Fibroblast of the aortic adventitia (primary cell): ENCODE data around the gene SWSAP1. TPM values are rescaled to one million over a fixed set of nuclear protein-coding genes. Genes with fewer than 3 reads are reported as not detected.
A peak's percentile ranks its signal among the peaks of the same experiment; 100 is the strongest.
"Not testable (repeated sequence)": the region's sequence is repeated elsewhere in the genome, so short reads cannot be mapped to it uniquely, and the experiment has no call there.

ENCODE experiments used
- DNase-seq: peaks from one replicate; pipeline ENCODE4 v3.0.0-alpha.2; 2010; ENCODE audit warnings: low read depth
- H3K4me3 ChIP-seq: 2 replicates; pipeline ENCODE4 v1.5.1; 2011; ENCODE audit warnings: low read depth, mild to moderate bottlenecking, control low read depth, low read length, moderate library complexity
- CTCF ChIP-seq: IDR thresholded peaks from 2 replicates; pipeline ENCODE4 v1.5.1; 2011; ENCODE audit warnings: mild to moderate bottlenecking, low read length, control low read depth, inconsistent platforms; ENCODE audit not compliant: insufficient read depth
- total RNA-seq: library from RNA; depleted of rRNA; stranded (reverse); fragments of >200 nt; gene quantifications from 2 replicates; pipeline ENCODE4 v1.2.3, GENCODE V29; 2012; ENCODE audit warnings: low replicate concordance

SWSAP1 gene
- total RNA-seq, 1 donor = 0.45 TPM

- no peak overlapping the region for H3K4me3 ChIP-seq
- no peak for DNase-seq
- TF ChIP-seq CTCF = no peak
Observed at GRCh38 chr19:11335449-11336146, 38.9 kb upstream of the SWSAP1 start.

GRCh38 chr19:11337080-11337479, 37.4 kb upstream of the SWSAP1 start:
- TF ChIP-seq CTCF = no peak
- no peak for DNase-seq
- H3K4me3 ChIP-seq = no peak overlapping the region

DNA sequence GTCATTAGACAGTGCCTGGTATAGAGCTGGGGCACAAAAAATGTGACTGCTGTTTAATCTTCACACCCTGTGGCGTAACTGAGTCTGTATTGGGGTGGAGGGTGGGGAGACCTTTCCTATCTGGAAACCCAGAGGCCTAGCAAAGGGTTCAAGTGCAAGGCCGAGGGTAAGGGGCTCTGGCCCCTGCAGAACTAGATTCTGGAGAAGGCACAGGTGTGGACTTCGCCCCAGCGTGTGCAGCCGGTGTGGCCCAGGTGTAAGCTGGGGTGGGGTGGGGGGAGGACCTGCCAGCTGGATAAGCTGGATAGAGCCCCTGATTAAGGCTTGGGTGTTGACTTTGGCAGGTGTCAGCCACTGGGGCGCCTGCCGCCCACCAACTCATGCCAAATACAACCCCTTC, 36.3 kb upstream of the SWSAP1 start:
- no peak for DNase-seq

GRCh38 chr19:11338569-11339253, 35.8 kb upstream of the SWSAP1 start:
- DNase-seq = no peak
- H3K4me3 ChIP-seq = peak overlapping the region; percentile 82
- no peak for TF ChIP-seq CTCF

More for the DNA sequence above, 36.3 kb upstream of the SWSAP1 start:
- H3K4me3 ChIP-seq = no peak overlapping the region
- TF ChIP-seq CTCF = no peak

- peak within 1 kb of the TSS; percentile 82 for H3K4me3 ChIP-seq
- DNase-seq = peak; percentile 87
- TF ChIP-seq CTCF = no peak
Observed at GRCh38 chr19:11339254-11340098, 35.0 kb upstream of the SWSAP1 start, which contains the start of gene RAB3D. TSS of gene RAB3D (minus strand) at chr19:11339657. CDS start at chr19:11337399, 2,258 bp downstream.

GRCh38 chr19:11340099-11340467, 34.4 kb upstream of the SWSAP1 start:
- peak overlapping the region; percentile 82 for H3K4me3 ChIP-seq
- DNase-seq = not testable (repeated sequence)

DNA sequence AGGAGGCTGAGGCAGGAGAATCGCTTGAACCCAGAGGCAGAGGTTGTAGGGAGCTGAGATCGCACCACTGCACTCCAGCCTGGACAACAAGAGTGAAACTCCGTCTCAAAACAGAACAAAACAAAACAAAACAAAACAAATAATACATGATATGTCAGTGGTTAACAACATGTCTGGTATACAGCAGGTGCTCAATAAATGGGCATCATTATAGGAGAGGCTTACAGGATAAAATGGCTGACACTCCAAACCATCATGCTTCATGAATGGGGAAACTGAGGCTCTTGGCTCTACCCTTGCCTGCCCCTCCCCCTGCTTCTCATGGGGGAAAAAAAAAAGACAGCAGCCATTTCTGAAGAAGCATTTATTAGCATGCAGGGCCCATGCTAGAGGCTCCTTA, 32.0 kb upstream of the SWSAP1 start:
- no peak for TF ChIP-seq CTCF
- no peak for DNase-seq
- no peak overlapping the region for H3K4me3 ChIP-seq
